HG03045 (cell line): ENCODE results near the gene PRSS56.
"Not testable (repeated sequence)": the region's sequence is repeated elsewhere in the genome, so short reads cannot be mapped to it uniquely, and the experiment has no call there.

ENCODE experiments used
- ATAC-seq: cut with Tn5 transposase; IDR thresholded peaks from one replicate; pipeline ENCODE4 v1.9.1; 2021; ENCODE audit warnings: mild to moderate bottlenecking, moderate library complexity; ENCODE audit not compliant: unreplicated experiment

Gene PRSS56

DNA sequence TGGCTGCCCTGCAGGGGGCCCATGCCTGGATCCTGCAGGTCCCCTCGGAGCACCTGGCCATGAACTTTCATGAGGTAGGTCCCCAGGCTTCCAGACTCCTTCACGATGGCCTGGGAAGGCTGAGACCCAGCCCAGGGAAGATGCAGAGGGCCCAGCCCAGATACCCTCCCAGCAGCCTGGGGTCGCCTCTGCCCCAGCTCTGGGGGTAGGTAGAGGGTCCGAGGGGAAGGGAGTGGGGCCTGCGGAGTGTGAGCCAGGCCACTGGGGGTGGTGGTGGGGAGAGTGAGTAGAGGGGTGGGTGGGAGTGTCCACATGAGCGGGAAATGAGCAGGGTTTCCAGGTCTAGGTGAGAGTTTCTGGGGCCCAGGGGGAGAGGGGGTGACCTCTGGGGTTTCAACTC is 4.6 kb downstream of the PRSS56 start:
- no peak for ATAC-seq

DNA sequence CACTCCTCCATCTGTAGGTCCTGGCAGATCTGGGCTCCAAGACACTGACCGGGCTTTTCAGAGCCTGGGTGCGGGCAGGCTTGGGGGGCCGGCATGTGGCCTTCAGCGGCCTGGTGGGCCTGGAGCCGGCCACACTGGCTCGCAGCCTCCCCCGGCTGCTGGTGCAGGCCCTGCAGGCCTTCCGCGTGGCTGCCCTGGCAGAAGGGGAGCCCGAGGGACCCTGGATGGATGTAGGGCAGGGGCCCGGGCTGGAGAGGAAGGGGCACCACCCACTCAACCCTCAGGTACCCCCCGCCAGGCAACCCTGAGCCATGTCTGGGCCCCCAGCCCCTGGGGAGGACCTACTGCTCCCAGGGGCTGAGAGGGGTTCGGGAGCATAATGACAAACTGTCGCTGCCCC is 5.0 kb downstream of the PRSS56 start:
- no peak for ATAC-seq

DNA sequence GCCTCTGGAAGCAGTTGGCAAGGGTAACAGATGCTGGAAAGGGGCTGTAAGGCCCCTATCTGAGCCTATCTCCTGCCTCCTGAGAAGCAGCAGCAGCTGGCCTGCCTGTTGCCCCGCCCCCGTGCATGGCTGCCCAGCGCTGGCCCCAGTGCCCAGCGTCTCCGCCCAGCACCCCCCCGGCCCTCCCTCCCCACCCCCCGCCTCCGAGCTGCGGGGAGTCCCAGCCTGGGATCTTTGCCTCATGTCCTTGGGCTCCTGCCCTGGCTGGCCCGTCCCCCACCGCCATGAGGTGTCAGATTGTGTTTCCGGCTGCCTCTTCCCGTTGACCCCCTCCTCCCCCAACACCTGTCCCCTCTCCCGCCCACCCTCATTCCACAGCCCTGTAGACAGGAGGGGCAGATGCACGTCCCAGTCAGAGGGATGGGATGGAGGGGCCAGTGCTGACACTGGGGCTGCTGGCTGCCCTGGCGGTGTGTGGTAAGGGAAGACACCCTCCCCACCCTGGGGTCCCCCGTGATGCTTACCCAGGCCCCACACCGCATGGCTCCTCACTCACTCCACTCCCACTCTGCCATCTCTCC is 5.7 kb downstream of the PRSS56 start, which contains the start of gene CHRND:
Gene CHRND (plus strand): TSS at position 370 of the 581 bp plus-strand sequence. CDS start 56 bp downstream, at position 426.
- no peak for ATAC-seq

DNA sequence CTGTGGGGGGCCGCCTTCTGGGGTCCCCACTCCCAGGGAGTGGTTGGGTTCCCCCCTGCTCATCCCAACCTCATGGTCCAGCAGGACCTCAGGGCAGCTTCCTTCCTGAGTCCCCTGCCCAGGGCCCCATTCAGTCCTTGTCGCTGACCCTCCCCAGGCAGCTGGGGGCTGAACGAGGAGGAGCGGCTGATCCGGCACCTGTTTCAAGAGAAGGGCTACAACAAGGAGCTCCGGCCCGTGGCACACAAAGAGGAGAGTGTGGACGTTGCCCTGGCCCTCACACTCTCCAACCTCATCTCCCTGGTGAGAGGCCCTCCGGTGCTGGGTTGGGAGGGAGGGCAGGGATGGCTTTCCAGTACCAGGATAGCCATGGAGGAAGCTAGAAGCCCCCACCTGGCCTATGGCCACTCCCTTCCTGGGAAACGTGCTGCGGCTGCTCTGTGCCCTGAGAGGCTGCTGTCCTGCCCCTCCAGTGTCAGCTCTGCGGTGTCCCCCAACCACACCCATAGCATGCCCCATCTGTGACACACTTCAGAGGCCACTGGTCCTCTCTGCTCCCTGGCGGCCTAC is 6.3 kb downstream of the PRSS56 start:
- ATAC-seq: no peak

DNA sequence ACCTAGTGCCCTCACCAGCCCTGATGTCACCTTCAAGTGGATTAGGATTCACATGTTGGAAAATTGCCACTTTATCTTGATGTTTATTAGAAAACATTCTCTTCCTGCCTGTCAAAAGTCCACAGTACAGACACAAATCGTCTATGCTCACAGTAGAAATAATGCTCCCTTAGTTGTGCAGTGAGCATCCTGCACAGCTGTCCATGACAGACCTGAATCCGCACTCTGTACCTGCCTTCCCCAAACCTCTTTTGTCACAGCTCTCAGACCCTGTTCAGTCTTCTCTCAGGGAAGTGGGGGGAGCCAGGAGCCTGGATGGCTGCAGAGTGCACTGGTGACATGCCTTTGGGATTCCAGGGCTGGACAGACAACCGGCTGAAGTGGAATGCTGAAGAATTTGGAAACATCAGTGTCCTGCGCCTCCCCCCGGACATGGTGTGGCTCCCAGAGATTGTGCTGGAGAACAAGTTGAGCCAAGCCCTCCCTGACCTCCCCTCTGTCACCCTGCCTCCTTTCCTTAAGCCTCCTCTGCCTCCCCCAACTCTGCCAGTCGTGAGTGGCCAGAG is 7.8 kb downstream of the PRSS56 start:
- no peak for ATAC-seq

DNA sequence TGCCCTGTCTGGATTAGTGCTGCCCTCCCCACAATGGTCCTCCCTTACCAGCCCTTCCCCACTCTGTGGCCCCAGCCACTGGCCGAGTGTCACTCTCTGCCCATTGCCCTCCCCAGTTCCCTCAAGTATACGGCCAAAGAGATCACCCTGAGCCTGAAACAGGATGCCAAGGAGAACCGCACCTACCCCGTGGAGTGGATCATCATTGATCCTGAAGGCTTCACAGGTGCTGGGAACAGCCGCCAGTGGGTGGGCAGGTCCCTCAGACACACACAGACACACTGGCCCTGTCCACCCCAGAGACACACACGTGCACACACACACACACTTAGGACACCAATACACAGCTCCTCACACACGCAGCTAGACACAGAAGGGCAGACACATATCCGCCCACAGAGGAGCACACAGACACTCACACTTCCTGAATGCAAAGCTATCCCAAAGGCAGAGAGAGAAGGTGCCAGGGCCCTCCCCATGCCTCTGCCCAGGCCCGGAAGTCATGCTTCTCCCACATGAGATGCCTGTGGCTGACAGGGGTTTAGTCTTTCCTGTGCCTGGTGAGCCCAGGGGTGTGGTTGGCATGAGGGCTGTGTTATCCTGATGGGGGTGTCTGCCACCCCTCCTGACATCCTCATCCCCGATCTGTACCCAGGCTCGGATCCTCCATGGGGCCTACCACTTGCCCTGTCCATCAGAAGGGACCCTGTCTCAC is 8.7 kb downstream of the PRSS56 start:
- no peak for ATAC-seq

DNA sequence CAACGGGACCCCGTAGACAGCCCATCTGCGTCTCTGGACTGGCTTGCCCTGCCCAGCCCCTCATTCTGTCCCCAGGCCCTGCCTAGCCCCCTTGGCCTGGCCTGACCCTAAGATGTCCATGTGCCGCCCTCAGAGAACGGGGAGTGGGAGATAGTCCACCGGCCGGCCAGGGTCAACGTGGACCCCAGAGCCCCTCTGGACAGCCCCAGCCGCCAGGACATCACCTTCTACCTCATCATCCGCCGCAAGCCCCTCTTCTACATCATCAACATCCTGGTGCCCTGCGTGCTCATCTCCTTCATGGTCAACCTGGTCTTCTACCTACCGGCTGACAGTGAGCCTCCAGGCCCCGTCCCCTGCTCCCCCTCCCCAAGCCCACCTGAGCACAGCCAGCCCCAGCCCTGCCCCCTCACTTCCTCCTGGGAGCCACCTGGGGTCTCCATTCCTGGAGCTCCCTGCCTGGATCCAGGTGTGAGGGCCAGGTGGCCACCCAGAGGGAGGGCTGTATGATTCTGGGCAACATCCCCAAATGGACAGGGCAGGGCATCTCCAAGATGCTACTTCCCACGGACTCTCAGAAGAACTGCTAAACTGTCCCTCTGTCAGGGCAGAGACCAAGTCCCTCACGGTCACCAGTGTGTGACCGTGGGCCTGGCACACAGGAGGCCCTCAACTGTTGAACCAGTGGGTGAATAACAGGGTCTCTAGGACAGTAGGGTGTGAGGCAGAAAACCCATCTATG is 9.8 kb downstream of the PRSS56 start:
- ATAC-seq: no peak

DNA sequence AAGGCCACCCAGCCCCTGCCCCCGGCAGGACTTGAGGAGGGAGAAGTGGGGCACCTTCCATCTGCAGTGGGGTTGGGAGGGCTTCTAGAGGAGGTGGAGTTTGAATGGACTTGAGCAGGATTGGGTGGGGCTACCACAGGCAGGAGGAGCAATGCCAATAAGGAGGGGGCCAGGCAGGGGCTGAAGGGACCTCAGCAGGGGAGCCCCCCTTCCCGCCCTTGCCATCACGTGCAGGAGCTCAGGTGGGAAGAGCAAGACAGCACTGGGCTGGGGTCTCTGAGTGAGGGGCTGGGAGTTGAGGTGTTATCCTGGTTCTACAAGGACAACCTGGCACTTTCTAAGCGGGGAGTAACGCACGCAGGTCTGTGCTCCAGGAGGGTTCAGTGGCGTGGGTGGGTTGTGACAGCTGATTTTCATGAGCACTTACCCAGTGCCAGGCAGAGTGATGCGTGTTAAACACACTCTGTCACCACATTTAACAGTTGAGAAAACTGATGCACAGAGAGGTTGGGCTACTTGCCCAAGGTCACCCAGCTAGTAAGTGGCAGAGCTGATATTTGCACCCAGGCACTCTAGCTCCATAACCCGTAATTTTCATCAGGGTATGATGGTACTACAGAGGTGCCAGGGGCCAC is 10.6 kb downstream of the PRSS56 start:
- no peak for ATAC-seq

DNA sequence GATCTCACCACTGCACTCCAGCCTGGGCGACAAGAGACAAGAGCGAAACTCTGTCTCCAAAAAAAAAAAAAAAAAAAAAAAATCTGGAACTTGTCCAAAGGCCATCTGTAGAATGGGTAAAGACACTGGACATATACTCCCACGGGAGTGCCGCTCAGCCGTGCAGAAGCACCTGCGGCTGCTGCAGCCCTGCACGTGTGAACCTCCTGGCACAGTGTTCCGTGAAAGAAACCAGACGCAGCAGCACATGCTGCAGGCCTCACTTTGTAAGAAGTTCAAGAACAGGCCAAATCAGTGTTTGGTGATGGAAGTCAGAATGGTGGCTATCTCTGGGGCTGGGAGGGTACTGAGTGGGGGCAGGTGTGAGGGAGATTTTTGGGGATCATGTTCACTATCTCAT is 12.2 kb downstream of the PRSS56 start:
- no peak for ATAC-seq

DNA sequence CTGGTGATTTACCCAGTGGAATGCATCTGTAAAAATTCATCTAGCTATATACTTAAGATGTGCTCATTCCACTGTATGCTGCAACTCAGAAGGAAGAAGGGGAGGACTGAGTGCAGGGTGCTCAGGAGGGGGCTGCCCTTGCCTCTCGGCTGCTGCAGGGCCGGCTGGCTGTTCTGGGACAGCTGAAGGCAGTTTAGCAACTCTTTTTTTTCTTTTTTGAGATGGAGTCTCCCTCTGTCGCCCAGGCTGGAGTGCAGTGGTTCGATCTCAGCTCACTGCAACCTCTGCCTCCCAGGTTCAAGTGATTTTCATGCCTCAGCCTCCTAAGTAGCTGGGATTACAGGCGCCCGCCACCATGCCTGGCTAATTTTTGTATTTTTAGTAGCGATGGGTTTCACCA is 12.6 kb downstream of the PRSS56 start:
- ATAC-seq: not testable (repeated sequence)

DNA sequence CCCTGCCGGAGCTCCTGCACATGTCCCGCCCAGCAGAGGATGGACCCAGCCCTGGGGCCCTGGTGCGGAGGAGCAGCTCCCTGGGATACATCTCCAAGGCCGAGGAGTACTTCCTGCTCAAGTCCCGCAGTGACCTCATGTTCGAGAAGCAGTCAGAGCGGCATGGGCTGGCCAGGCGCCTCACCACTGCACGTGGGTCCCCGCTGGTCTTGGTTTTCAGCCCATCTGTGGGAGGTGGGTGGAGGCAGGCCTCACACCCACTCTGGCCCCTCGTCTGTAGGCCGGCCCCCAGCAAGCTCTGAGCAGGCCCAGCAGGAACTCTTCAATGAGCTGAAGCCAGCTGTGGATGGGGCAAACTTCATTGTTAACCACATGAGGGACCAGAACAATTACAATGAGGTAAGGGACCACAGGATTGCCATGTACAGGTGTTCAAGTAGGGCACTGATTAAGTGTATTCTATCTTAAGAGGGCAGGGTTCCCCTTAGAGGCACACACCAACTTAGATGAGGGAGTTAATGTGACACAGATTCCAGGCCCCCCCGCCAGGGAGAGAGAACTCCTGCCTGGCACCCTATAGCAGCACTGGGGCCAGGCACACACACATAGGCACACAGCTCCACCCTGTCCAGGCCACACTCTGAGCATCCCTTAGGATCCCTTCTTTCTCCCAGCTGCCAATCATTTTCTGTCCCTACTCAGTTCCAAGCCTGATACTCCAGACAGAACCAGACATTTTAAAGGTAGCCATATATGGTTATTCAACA is 13.9 kb downstream of the PRSS56 start:
- no peak for ATAC-seq

DNA sequence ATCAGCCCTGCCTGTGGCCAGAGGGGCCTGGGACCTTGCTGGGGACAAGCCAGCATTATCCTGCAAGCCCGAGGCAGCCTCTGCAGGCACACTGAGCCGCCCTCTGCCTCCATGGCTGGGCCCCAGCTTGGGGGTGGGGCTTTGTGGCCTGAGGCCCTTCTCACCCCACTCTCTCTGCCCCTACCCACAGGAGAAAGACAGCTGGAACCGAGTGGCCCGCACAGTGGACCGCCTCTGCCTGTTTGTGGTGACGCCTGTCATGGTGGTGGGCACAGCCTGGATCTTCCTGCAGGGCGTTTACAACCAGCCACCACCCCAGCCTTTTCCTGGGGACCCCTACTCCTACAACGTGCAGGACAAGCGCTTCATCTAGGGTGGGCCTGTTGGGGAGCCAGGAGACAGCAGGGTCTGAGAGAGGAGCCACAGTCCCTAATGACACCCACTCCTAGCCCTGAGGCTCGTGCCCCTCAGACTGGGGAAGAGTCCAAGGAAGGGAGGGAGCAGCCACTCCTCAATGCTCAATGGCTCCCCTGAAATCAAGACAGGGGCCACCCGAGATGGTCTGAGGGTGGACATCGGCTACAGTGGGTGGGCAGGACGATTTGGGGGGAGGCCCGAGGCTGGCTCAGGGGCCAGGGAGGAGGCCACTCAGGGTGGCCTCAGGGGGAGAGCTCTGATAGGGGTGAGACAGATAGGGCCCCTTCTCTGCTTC is 14.9 kb downstream of the PRSS56 start:
- ATAC-seq: no peak

DNA sequence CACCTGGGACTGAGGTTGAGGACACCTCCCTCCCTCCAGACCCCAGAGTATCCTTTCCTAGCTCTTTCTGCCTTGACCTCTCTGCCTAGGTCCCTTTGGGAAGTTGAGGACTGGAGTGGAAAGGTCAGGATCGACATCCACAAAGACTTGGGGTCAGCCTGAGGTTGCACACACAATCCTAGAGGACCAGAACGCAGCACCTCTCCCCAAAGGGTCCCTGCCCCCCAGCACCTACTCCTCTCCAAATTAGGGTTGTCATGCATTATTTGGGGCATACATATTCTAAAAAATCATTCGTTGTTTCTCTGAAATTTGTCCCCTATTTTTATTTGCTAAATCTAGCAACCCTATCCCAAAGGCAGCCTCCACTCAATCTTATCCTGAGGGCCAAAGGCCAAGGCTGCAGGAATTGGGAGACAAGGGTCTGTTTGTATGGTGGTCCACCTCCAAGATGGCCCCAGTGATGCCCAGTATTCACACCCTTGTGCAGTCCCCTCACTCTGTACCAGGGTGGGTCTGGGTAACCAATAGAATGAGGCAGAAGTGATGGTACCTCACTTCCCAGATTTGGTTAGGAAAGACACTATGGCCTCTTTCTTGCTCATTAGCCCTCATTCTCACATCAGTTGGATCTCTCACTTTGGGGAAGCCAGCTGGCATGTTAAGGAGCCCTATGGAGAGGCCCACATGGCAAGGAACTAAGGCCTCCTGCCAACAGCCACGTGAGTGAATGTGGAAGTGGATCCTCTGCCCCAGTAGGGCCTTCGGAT is 15.8 kb downstream of the PRSS56 start:
- ATAC-seq: no peak

DNA sequence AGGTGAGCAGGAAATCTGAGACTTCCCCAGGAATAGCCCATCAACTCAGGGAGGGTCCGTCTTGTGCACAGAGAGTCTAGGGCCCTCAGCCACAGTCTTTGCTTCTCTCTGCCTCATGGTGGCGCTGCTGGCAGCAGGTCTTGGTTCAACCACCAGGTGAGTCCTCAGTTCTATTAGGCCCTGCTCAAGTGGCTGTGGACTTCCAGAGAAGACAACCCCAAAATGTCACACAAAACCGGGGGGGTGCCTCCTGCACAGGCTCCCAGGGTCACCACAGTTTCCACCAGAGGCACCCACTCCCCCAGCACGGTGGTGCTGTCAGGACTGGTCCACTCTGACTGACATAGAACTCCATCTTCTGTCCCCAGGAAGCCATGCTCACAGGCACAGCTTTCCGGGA is 16.9 kb downstream of the PRSS56 start:
- no peak for ATAC-seq

DNA sequence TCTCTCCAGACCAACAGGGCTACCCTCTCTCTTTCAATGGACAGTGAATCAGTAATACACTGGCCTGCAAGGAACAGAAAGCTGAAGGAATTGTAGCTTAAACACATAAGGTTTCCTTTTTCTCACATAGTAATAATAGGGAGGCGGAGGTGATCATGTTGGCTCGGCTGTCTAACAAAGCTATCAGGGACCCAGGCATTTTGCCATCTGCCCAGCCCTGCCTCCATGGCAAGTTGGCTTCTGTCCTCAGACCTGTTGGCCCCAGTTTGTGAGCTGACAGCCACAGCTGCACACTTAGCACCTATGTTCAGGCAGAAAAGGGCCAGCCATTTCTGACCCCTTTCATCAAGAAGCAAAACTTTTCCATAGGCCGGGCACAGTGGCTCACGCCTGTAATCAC is 17.3 kb downstream of the PRSS56 start:
- no peak for ATAC-seq

DNA sequence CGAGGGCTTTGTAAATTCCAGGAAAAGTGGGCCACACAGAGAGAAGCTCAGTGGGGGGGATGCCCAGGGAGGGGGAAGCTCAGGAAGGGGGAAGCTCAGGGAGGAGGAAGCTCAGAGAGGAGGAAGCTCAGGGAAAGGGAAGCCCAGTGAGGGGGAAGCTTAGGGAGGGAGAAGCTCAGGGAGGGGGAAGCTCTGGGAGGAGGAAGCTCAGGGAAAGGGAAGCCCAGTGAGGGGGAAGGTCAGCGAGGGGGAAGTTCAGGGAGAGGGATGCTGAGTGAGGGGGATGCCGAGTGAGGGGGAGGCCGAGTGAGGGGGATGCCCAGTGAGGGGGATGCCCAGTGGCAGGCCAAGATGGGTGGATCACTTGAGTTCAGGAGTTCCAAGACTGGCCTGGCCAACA is 18.5 kb downstream of the PRSS56 start:
- no peak for ATAC-seq

DNA sequence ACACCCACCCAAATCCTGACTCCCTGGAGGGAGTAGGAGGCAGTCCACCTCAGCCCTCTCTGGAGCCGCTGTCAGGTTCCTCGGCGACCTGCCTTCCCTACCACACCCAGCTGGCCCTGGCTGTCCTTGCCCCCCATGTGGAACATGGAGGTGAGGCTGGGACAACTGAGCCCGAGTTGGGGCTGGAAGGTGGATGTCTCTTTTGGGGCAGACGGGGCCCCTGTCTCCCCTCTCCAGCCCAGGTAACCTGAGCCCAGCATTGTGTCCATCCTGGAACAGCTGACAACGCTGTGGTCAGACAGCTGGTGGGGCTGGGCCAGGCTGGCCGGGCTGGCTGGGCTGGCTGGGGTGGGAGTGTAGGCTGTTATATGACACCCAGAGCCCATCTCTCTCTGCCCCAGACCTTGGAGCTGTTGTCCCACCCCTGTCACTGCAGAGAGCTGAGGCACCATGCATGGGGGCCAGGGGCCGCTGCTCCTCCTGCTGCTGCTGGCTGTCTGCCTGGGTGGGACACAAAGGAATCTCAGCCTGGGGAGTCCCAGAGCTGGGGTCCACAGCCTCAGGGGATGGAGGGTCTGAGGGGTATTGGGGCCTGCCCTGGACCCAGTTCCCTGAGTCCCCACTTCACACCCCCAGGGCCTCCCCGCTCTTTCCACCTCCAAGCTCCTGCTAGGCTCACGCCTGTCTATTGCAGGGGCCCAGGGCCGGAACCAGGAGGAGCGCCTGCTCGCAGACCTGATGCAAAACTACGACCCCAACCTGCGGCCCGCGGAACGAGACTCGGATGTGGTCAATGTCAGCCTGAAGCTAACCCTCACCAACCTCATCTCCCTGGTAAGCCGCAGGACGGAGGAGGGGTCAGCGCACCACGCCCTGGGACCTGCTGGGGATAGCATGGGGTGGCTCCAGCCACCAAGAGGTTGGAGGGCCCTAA is 19.4 kb downstream of the PRSS56 start, which contains the start of gene CHRNG:
Gene CHRNG (plus strand): TSS at position 395 of the 934 bp plus-strand sequence. CDS start 56 bp downstream, at position 451.
- ATAC-seq: no peak
